SK-N-SH (cell line): ENCODE measurements around the gene PDE4D.

ENCODE experiments used
- EP300 ChIP-seq, 2 experiments: IDR thresholded peaks; 2 replicates each; pipeline versions ENCODE4 v1.4.0 to v1.6.1; 2012; ENCODE audit warnings: borderline replicate concordance in 1 of 2, low read depth in 1 of 2, low read length in 1 of 2
- EZH2phosphoT487 ChIP-seq: fragments of 200-600 bp; sonication (generic); IDR thresholded peaks from 2 replicates; pipeline ENCODE4 v1.6.1; 2017; ENCODE audit warnings: low read depth, mixed run types, mild to moderate bottlenecking, antibody characterized with exemption, moderate library complexity, borderline replicate concordance
- NFIC ChIP-seq: IDR thresholded peaks from 2 replicates; pipeline ENCODE4 v1.4.0; 2012; ENCODE audit warnings: borderline replicate concordance
- POLR2AphosphoS5 ChIP-seq: IDR thresholded peaks from 2 replicates; pipeline ENCODE4 v1.6.1; 2012; ENCODE audit warnings: low read depth, low read length
- RAD21 ChIP-seq: IDR thresholded peaks from 2 replicates; pipeline ENCODE4 v1.6.1; 2012; ENCODE audit warnings: mild to moderate bottlenecking, low read length
- SIN3A ChIP-seq: IDR thresholded peaks from 2 replicates; pipeline ENCODE4 v1.6.1; 2012; ENCODE audit warnings: low read depth, mild to moderate bottlenecking, low read length, moderate library complexity, borderline replicate concordance
- TAF1 ChIP-seq: IDR thresholded peaks from 2 replicates; pipeline ENCODE4 v1.6.1; 2012; ENCODE audit warnings: low read depth, mild to moderate bottlenecking, low read length, moderate library complexity, borderline replicate concordance
- USF2 ChIP-seq: fragments of 150-350 bp; IDR thresholded peaks from 2 replicates; pipeline ENCODE4 v1.6.1; 2017; ENCODE audit warnings: antibody characterized with exemption, low read length, low read depth, borderline replicate concordance
- YY1 ChIP-seq: IDR thresholded peaks from 2 replicates; pipeline ENCODE4 v1.4.0; 2012; ENCODE audit warnings: low read depth, mild to moderate bottlenecking
- TF ChIP-seq, protein P1 (sequence below): fragments of 200-600 bp; sonication (generic); IDR thresholded peaks from 2 replicates; pipeline ENCODE4 v1.6.1; 2017; ENCODE audit warnings: antibody characterized with exemption, mild to moderate bottlenecking, moderate library complexity
- TF ChIP-seq, protein P2 (sequence below): IDR thresholded peaks from 2 replicates; pipeline ENCODE4 v1.4.0; 2012; ENCODE audit warnings: low read depth

DNA sequence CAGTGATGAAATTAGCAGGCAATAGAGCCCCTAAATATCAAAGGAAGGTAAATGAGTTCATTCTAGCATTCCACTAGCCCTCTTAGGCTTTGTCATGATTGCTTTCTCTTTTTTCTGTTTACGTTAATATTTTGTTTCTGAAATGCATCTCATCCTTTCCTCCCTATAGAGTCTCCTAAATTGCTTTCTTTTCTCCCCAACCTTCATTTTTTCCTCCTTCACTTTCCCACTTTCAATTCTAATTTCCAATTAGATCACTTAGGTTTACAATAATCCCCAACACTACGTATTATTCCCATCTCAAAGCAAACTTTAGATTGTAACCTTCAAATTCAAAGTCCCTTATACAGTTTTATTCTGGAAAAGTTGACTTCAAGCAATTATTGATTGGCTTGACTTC, 751.4 kb downstream of the PDE4D start:
- TF ChIP-seq TAF1: no peak
- TF ChIP-seq, protein P1, sequence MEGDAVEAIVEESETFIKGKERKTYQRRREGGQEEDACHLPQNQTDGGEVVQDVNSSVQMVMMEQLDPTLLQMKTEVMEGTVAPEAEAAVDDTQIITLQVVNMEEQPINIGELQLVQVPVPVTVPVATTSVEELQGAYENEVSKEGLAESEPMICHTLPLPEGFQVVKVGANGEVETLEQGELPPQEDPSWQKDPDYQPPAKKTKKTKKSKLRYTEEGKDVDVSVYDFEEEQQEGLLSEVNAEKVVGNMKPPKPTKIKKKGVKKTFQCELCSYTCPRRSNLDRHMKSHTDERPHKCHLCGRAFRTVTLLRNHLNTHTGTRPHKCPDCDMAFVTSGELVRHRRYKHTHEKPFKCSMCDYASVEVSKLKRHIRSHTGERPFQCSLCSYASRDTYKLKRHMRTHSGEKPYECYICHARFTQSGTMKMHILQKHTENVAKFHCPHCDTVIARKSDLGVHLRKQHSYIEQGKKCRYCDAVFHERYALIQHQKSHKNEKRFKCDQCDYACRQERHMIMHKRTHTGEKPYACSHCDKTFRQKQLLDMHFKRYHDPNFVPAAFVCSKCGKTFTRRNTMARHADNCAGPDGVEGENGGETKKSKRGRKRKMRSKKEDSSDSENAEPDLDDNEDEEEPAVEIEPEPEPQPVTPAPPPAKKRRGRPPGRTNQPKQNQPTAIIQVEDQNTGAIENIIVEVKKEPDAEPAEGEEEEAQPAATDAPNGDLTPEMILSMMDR: no peak
- no peak for TF ChIP-seq SIN3A
- TF ChIP-seq RAD21: no peak
- TF ChIP-seq POLR2AphosphoS5: no peak
- TF ChIP-seq, protein P2, sequence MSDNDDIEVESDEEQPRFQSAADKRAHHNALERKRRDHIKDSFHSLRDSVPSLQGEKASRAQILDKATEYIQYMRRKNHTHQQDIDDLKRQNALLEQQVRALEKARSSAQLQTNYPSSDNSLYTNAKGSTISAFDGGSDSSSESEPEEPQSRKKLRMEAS: no peak
- TF ChIP-seq YY1: no peak
- TF ChIP-seq USF2: no peak
- no peak for TF ChIP-seq EZH2phosphoT487
- no peak for TF ChIP-seq NFIC
- no peak for TF ChIP-seq EP300 (IDR thresholded peaks at IDR 0.05; ENCODE audit: borderline replicate concordance in 1 of 2, low read depth in 1 of 2, low read length in 1 of 2)
